ENCODE results near the gene ARHGAP40.

Gene ARHGAP40

DNA sequence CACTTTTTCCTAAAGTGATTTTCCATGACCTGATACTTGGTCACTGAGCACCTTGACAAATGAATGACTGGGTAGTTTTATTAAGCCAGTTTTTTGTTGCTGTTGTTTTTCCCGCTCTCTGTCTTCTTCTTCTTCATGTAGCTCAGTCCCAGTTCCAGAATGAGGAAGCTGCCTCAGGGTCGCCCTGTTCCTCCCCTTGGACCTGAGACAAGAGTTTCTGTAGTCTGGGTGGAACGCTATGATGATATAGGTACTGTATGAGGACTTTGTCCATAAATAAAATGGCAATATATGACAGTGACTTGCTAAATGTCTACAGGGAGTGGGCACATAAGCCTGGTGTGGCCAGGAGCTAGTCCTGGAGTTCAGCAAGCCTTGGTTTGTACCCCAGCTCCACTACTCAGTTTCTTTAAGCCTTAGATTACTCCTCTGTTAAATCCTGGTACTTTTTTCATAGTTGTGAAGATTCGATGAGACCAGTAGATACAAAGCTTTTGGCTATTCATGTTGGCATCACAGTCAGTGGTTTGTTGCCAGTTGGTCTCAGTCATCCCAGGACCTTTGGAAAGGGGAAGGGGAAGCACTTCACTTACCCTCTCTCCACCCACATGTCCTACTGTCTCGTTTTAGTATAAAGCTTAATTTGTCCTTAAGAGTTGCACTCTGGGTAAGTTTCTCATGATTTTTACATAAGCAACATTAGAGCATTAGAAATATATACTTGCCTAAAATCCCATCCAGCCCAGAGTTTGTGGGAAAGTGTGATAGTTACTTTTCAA lies 31.7 kb upstream of the ARHGAP40 start:
- no peak overlapping the region for H3K4me3 ChIP-seq (ENCODE audit: low read depth in 1 of 2, low read length in 2 of 2)
- H3K27ac ChIP-seq (ENCODE audit: low read length) = no peak overlapping the region
- H3K9me3 ChIP-seq (ENCODE audit: insufficient read depth, low read length, severe bottlenecking) = no peaks in the 10 kb centered on the region
- H3K4me2 ChIP-seq (ENCODE audit: insufficient read depth, low read length) = no peak overlapping the region
- TF ChIP-seq EZH2 (IDR thresholded peaks at IDR 0.05; ENCODE audit: borderline replicate concordance, low read depth, low read length, severe bottlenecking) = no peak
- TF ChIP-seq CTCF (IDR thresholded peaks at IDR 0.05; ENCODE audit: borderline replicate concordance, extremely low read depth, low read length, poor library complexity, severe bottlenecking) = no peak
- ATAC-seq (ENCODE audit: insufficient read depth, low read depth) (no peak), DNase-seq (no peak)
- no peak overlapping the region for H2AFZ ChIP-seq (ENCODE audit: low read depth, low read length)
- H3K79me2 ChIP-seq (ENCODE audit: insufficient read depth, low read length) = no peaks in the 10 kb centered on the region
- peaks cover 75% of the 10 kb centered on the region for H3K36me3 ChIP-seq (ENCODE audit: insufficient read depth, low read length)
- no peaks in the 10 kb centered on the region for H3K4me1 ChIP-seq (ENCODE audit: insufficient read depth, low read length)
- no peaks in the 10 kb centered on the region for H3K27me3 ChIP-seq (ENCODE audit: insufficient read depth, low read length, poor library complexity)
- H3K9ac ChIP-seq (ENCODE audit: low read depth, low read length) = no peak overlapping the region
- H4K20me1 ChIP-seq (ENCODE audit: insufficient read depth, low read length) = no peaks in the 10 kb centered on the region

DNA sequence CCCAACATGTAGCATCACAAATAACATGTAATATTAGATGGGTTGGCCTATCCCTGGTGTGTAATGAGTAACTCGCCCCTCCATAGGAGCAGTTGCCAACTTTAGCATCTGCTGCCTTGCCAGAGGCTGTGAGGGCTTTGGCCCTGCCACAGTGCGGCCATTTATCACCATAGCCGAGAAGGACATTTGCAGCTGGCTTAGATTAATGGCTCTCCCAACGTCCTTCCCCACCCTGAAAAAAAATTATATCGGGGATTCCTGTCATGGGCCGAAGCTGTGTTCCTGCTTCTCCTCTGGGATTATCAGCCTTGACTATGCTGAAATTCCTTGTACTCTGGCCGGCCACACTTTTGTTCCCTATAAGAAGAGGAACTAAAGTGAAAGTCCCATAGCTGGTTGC lies 28.2 kb upstream of the ARHGAP40 start:
- Histone ChIP-seq H4K20me1 (ENCODE audit: insufficient read depth, low read length) (no peaks in the 10 kb centered on the region), H3K9me3 (ENCODE audit: insufficient read depth, low read length, severe bottlenecking) (no peaks in the 10 kb centered on the region), H3K4me2 (ENCODE audit: insufficient read depth, low read length) (no peak overlapping the region), H3K9ac (ENCODE audit: low read depth, low read length) (no peak overlapping the region), H2AFZ (ENCODE audit: low read depth, low read length) (no peak overlapping the region), H3K4me1 (ENCODE audit: insufficient read depth, low read length) (no peaks in the 10 kb centered on the region), H3K4me3 (ENCODE audit: low read depth in 1 of 2, low read length in 2 of 2) (no peak overlapping the region), H3K27me3 (ENCODE audit: insufficient read depth, low read length, poor library complexity) (no peaks in the 10 kb centered on the region), H3K36me3 (ENCODE audit: insufficient read depth, low read length) (peaks cover 72% of the 10 kb centered on the region), H3K27ac (ENCODE audit: low read length) (no peak overlapping the region), H3K79me2 (ENCODE audit: insufficient read depth, low read length) (no peaks in the 10 kb centered on the region)
- no peak for DNase-seq
- ATAC-seq (ENCODE audit: insufficient read depth, low read depth) = no peak
- TF ChIP-seq EZH2 (IDR thresholded peaks at IDR 0.05; ENCODE audit: borderline replicate concordance, low read depth, low read length, severe bottlenecking) = no peak
- no peak for TF ChIP-seq CTCF (IDR thresholded peaks at IDR 0.05; ENCODE audit: borderline replicate concordance, extremely low read depth, low read length, poor library complexity, severe bottlenecking)

DNA sequence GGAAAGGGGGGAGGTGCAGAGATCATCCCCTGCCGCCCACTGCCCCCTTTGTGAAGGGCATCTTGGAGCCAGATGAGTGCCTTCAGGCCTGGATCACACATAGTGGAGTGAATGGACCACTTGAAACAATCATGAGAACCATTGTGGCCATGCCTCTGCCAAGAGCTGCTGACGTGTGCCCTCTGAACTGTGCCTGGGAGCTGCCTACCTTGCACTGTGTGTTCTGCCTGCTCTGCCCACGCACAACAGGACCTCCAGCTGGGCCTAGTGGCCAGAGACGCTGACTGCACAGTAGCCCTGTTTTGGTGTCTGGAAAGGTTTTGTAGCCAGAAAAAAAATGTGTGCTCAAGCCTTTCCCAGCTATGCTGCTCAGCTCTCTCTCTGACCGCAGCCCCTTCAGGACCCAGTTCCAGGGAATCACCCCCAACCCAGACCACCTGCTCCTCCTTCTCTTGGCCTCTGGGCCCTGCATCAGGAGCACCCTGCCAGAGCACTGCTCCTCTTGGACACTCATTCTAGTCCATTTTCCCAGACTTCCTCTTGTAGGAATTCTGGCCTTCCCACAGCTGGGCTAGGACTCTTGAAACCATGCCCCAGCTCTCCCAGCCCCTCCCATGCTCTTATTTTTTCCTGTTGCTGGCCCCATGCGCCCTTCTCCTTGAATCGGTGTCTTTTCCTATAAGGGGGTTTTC lies 22.2 kb upstream of the ARHGAP40 start:
- Histone ChIP-seq H3K36me3 (ENCODE audit: insufficient read depth, low read length) (peaks cover 29% of the 10 kb centered on the region), H4K20me1 (ENCODE audit: insufficient read depth, low read length) (no peaks in the 10 kb centered on the region), H2AFZ (ENCODE audit: low read depth, low read length) (no peak overlapping the region), H3K27me3 (ENCODE audit: insufficient read depth, low read length, poor library complexity) (no peaks in the 10 kb centered on the region), H3K9ac (ENCODE audit: low read depth, low read length) (no peak overlapping the region), H3K4me3 (ENCODE audit: low read depth in 1 of 2, low read length in 2 of 2) (no peak overlapping the region), H3K27ac (ENCODE audit: low read length) (no peak overlapping the region), H3K79me2 (ENCODE audit: insufficient read depth, low read length) (no peaks in the 10 kb centered on the region), H3K4me2 (ENCODE audit: insufficient read depth, low read length) (no peak overlapping the region), H3K9me3 (ENCODE audit: insufficient read depth, low read length, severe bottlenecking) (no peaks in the 10 kb centered on the region), H3K4me1 (ENCODE audit: insufficient read depth, low read length) (no peaks in the 10 kb centered on the region)
- TF ChIP-seq EZH2 (IDR thresholded peaks at IDR 0.05; ENCODE audit: borderline replicate concordance, low read depth, low read length, severe bottlenecking) (no peak), CTCF (IDR thresholded peaks at IDR 0.05; ENCODE audit: borderline replicate concordance, extremely low read depth, low read length, poor library complexity, severe bottlenecking) (no peak)
- DNase-seq (no peak), ATAC-seq (ENCODE audit: insufficient read depth, low read depth) (peak; percentile 39)
